ENCODE data around the gene MIGA2.

DNA sequence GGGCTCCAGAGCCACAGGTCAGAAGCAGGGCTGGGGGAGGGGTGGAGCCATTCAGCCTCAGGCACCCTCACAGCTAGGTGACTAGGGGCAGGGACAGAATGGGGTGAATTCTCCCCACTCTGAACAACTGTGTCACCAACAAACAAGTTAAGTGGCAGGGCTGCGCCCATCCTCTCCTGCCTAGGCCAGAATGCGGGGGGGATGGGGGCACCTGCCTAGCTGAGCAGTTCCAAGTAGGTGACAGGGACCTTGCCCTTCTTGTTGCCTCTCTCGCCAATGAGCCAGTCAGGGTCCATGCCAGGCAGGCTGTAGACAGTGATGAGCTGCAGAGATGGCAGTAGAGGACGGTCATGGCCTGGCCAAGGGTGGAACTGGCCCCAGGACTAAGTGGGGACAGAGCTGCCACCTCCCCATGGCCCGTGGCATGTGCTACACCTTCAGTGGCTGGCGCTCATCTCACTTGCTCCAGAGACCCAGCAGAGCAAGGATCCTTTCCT, 27.9 kb upstream of the MIGA2 start:
- TF ChIP-seq POLR2A (IDR thresholded peaks at IDR 0.05): no peak
- no peak for TF ChIP-seq CTCF (IDR thresholded peaks at IDR 0.05)

All from esophagus squamous epithelium (tissue), 4 donors.